Neural cell (in vitro differentiated cells): ENCODE measurements around the gene SERGEF. TPM values are rescaled to one million over a fixed set of nuclear protein-coding genes. Genes with fewer than 3 reads are reported as not detected.

Experiments used
- H2AFZ ChIP-seq: fragments of 200-600, 300-800 bp; sonication (generic), shearing (Covaris generic); 2 replicates; pipeline ENCODE4 v1.6.0; 2014; ENCODE audit warnings: low read depth, mild to moderate bottlenecking, antibody characterized with exemption, low read length, moderate library complexity
- H3F3A ChIP-seq: fragments of 200-600 bp; shearing (Covaris generic); 2 replicates; pipeline ENCODE4 v1.6.1; 2016; ENCODE audit warnings: mild to moderate bottlenecking, moderate library complexity, mixed read lengths, antibody characterized with exemption, low read length; ENCODE audit not compliant: insufficient read depth, poor library complexity, severe bottlenecking
- H3K27ac ChIP-seq: fragments of 200-600, 300-800 bp; sonication (generic), shearing (Covaris generic); 2 replicates; pipeline ENCODE4 v1.5.1; 2014; ENCODE audit warnings: mild to moderate bottlenecking, low read length, moderate library complexity
- H3K27me3 ChIP-seq: fragments of 300-800, 200-600 bp; sonication (generic), shearing (Covaris generic); 2 replicates; pipeline ENCODE4 v1.6.0; 2014; ENCODE audit warnings: mild to moderate bottlenecking, low read depth, low read length, moderate library complexity; ENCODE audit not compliant: insufficient read depth
- H3K36me3 ChIP-seq: fragments of 300-800, 200-600 bp; sonication (generic), shearing (Covaris generic); 2 replicates; pipeline ENCODE4 v1.5.1; 2014; ENCODE audit warnings: mild to moderate bottlenecking, antibody characterized with exemption, low read length, moderate library complexity; ENCODE audit not compliant: insufficient read depth
- H3K4me2 ChIP-seq: fragments of 300-800, 200-600 bp; sonication (generic), shearing (Covaris generic); 2 replicates; pipeline ENCODE4 v1.6.0; 2014; ENCODE audit warnings: mild to moderate bottlenecking, low read length
- H3K4me3 ChIP-seq: fragments of 300-800, 200-600 bp; sonication (generic), shearing (Covaris generic); 2 replicates; pipeline ENCODE4 v1.5.1; 2014; ENCODE audit warnings: mild to moderate bottlenecking, low read length, moderate library complexity
- H3K79me2 ChIP-seq: fragments of 200-600 bp; shearing (Covaris generic); replicated peaks from 2 replicates; pipeline ENCODE4 v1.6.0; 2014; ENCODE audit warnings: mild to moderate bottlenecking, low read length, moderate library complexity; ENCODE audit not compliant: insufficient read depth
- H3K9ac ChIP-seq: fragments of 300-800, 200-600 bp; sonication (generic), shearing (Covaris generic); 2 replicates; pipeline ENCODE4 v1.6.1; 2016; ENCODE audit warnings: mild to moderate bottlenecking, low read length, mixed read lengths
- H3K9me2 ChIP-seq: fragments of 200-600 bp; shearing (Covaris generic); 2 replicates; pipeline ENCODE4 v1.6.1; 2016; ENCODE audit warnings: mild to moderate bottlenecking, low read length, mixed read lengths; ENCODE audit not compliant: insufficient read depth
- H3K9me3 ChIP-seq: fragments of 200-600, 300-800 bp; sonication (generic), shearing (Covaris generic); 2 replicates; pipeline ENCODE4 v1.6.1; 2016; ENCODE audit warnings: mild to moderate bottlenecking, mixed run types, low read length, moderate library complexity, mixed read lengths
- H4K20me1 ChIP-seq: fragments of 200-600 bp; shearing (Covaris generic); 2 replicates; pipeline ENCODE4 v1.6.1; 2016; ENCODE audit warnings: mild to moderate bottlenecking, mixed run types; ENCODE audit not compliant: insufficient read depth
- EP300 ChIP-seq: fragments of 450-650 bp; conservative IDR thresholded peaks from 2 replicates; pipeline ENCODE4 v1.6.1; 2014; ENCODE audit warnings: antibody characterized with exemption, mild to moderate bottlenecking, moderate library complexity; ENCODE audit not compliant: poor library complexity, severe bottlenecking
- EZH2 ChIP-seq: fragments of 200-600, 300-800 bp; shearing (Covaris generic), sonication (generic); IDR thresholded peaks from 2 replicates; pipeline ENCODE4 v1.6.1; 2014; ENCODE audit warnings: antibody characterized with exemption, low read length, borderline replicate concordance, mild to moderate bottlenecking; ENCODE audit not compliant: insufficient read depth, poor library complexity, severe bottlenecking
- MXI1 ChIP-seq: fragments of 450-650 bp; conservative IDR thresholded peaks from 2 replicates; pipeline ENCODE4 v1.6.1; 2014; ENCODE audit warnings: antibody characterized with exemption, mild to moderate bottlenecking; ENCODE audit not compliant: poor library complexity, severe bottlenecking
- POLR2AphosphoS5 ChIP-seq: IDR thresholded peaks from 2 replicates; pipeline ENCODE4 v1.6.1; 2012
- RAD21 ChIP-seq: fragments of 450-650 bp; conservative IDR thresholded peaks from 2 replicates; pipeline ENCODE4 v1.6.1; 2014; ENCODE audit warnings: antibody characterized with exemption, mild to moderate bottlenecking, moderate library complexity
- REST ChIP-seq: IDR thresholded peaks from 2 replicates; pipeline ENCODE4 v1.6.1; 2012; ENCODE audit warnings: borderline replicate concordance
- SMC3 ChIP-seq: fragments of 450-650 bp; conservative IDR thresholded peaks from 2 replicates; pipeline ENCODE4 v1.6.1; 2014; ENCODE audit warnings: antibody characterized with exemption, mild to moderate bottlenecking, moderate library complexity; ENCODE audit not compliant: poor library complexity
- TAF1 ChIP-seq: IDR thresholded peaks from 2 replicates; pipeline ENCODE4 v1.6.1; 2012; ENCODE audit warnings: low read depth
- polyA plus RNA-seq: library from polyadenylated mRNA; depleted of rRNA; stranded (reverse); fragments of >200 nt; gene quantifications from 2 replicates; pipeline ENCODE4 v1.2.3, GENCODE V29; 2014
- TF ChIP-seq, protein P1 (sequence below): fragments of 450-650 bp; IDR thresholded peaks from 2 replicates; pipeline ENCODE4 v1.5.1; 2014; ENCODE audit warnings: antibody characterized with exemption, mild to moderate bottlenecking, moderate library complexity; ENCODE audit not compliant: poor library complexity, severe bottlenecking

The SERGEF gene
- polyA plus RNA-seq, 1 donor from 2014 or later: 49.6 TPM

DNA sequence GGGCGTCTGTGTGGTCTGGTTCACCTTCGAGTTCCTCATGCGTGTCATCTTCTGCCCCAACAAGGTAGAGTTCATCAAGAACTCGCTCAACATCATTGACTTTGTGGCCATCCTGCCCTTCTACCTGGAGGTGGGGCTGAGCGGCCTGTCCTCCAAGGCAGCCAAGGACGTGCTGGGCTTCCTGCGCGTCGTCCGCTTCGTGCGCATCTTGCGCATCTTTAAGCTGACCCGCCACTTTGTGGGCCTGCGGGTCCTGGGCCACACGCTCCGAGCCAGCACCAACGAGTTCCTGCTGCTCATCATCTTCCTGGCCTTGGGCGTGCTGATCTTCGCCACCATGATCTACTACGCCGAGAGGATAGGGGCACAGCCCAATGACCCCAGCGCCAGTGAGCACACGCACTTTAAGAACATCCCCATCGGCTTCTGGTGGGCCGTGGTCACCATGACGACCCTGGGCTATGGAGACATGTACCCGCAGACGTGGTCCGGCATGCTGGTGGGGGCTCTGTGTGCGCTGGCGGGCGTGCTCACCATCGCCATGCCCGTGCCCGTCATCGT, 240.9 kb downstream of the SERGEF start:
- Histone ChIP-seq H3F3A (no peaks in the 10 kb centered on the region), H3K36me3 (no peaks in the 10 kb centered on the region), H4K20me1 (no peaks in the 10 kb centered on the region), H2AFZ (no peak overlapping the region), H3K79me2 (peaks cover 14% of the 10 kb centered on the region), H3K4me2 (no peak overlapping the region), H3K9me2 (no peaks in the 10 kb centered on the region), H3K27me3 (no peaks in the 10 kb centered on the region), H3K9me3 (no peaks in the 10 kb centered on the region), H3K4me3 (no peak overlapping the region), H3K27ac (no peak overlapping the region), H3K9ac (no peak overlapping the region)
- TF ChIP-seq RAD21 (no peak), EP300 (no peak), EZH2 (no peak), TAF1 (no peak)

DNA sequence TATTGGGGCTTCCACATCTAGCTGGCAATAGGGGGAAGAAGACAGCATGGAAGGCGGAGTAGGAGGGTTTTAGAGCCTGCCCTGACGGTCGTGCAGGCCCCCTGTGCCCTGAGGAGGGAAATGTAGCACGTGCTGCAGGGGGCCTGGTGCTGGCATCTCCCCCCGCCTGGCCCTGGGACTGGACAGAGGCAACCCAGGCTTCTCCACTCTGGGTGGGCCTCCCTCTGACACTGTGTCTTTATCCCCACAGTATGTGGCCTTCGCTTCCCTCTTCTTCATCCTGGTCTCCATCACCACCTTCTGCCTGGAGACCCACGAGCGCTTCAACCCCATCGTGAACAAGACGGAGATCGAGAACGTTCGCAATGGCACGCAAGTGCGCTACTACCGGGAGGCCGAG, 241.4 kb downstream of the SERGEF start:
- no peak overlapping the region for H2AFZ ChIP-seq
- no peaks in the 10 kb centered on the region for H3K9me3 ChIP-seq
- peaks cover 16% of the 10 kb centered on the region for H3K79me2 ChIP-seq
- no peak overlapping the region for H3K4me2 ChIP-seq
- H3K36me3 ChIP-seq: no peaks in the 10 kb centered on the region
- H3K4me3 ChIP-seq: no peak overlapping the region
- H3F3A ChIP-seq: no peaks in the 10 kb centered on the region
- no peaks in the 10 kb centered on the region for H3K27me3 ChIP-seq
- TF ChIP-seq MXI1 (no peak), RAD21 (no peak), REST (no peak), EP300 (no peak), EZH2 (no peak), SMC3 (no peak), TAF1 (no peak), POLR2AphosphoS5 (no peak)
- TF ChIP-seq, protein P1, sequence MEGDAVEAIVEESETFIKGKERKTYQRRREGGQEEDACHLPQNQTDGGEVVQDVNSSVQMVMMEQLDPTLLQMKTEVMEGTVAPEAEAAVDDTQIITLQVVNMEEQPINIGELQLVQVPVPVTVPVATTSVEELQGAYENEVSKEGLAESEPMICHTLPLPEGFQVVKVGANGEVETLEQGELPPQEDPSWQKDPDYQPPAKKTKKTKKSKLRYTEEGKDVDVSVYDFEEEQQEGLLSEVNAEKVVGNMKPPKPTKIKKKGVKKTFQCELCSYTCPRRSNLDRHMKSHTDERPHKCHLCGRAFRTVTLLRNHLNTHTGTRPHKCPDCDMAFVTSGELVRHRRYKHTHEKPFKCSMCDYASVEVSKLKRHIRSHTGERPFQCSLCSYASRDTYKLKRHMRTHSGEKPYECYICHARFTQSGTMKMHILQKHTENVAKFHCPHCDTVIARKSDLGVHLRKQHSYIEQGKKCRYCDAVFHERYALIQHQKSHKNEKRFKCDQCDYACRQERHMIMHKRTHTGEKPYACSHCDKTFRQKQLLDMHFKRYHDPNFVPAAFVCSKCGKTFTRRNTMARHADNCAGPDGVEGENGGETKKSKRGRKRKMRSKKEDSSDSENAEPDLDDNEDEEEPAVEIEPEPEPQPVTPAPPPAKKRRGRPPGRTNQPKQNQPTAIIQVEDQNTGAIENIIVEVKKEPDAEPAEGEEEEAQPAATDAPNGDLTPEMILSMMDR: no peak
- H4K20me1 ChIP-seq: no peaks in the 10 kb centered on the region
- H3K27ac ChIP-seq: no peak overlapping the region
- no peak overlapping the region for H3K9ac ChIP-seq
- H3K9me2 ChIP-seq: no peaks in the 10 kb centered on the region

- no peak overlapping the region for H3K4me2 ChIP-seq
- H2AFZ ChIP-seq: no peak overlapping the region
- H3K9me3 ChIP-seq: no peaks in the 10 kb centered on the region
- H3K79me2 ChIP-seq: peaks cover 18% of the 10 kb centered on the region
- H3K27me3 ChIP-seq: no peaks in the 10 kb centered on the region
- no peak overlapping the region for H3K27ac ChIP-seq
- H3K4me3 ChIP-seq: no peak overlapping the region
- H3F3A ChIP-seq: no peaks in the 10 kb centered on the region
- H3K9me2 ChIP-seq: no peaks in the 10 kb centered on the region
- H3K36me3 ChIP-seq: no peaks in the 10 kb centered on the region
- no peaks in the 10 kb centered on the region for H4K20me1 ChIP-seq
- H3K9ac ChIP-seq: no peak overlapping the region
- TF ChIP-seq, protein P1: no peak
- TF ChIP-seq EZH2: no peak
- TF ChIP-seq EP300: no peak
- TF ChIP-seq TAF1: no peak
- TF ChIP-seq SMC3: no peak
- no peak for TF ChIP-seq MXI1
- no peak for TF ChIP-seq RAD21
Observed at GRCh38 chr11:17770917-17771316, 241.9 kb downstream of the SERGEF start.
